ENCODE results near the gene RADX.

RADX gene

DNA sequence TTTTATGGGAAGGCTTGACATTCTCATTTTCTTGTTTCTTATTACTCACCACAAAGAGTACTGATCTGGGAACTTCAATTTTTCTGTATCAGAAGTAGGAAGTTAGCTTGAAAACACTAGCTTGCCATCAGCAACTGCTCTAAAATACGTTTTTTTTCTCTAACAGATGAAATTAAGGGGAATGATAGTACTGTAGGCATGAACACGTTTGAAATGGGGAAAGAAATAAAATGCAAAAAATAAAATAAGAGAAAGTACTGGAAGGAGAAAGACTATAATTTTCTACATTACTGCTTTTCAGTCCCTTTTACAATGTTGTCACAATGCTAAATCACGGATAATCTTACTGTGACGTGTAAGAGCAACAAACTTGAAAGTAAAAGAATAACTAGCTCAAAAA lies 1.5 kb downstream of the RADX start:
- no peak for DNase-seq
- H3K4me1 Mint-ChIP-seq: peaks cover 18% of the 10 kb centered on the region
- no peak overlapping the region for H3K27ac Mint-ChIP-seq
- H3K4me3 Mint-ChIP-seq: peak overlapping the region; percentile 81
- peaks cover 4% of the 10 kb centered on the region for H3K9me3 Mint-ChIP-seq
- peaks cover 31% of the 10 kb centered on the region for H3K27me3 Mint-ChIP-seq (ENCODE audit: low read depth, poor library complexity)
- H3K36me3 Mint-ChIP-seq (ENCODE audit: low read depth): no peaks in the 10 kb centered on the region
- TF ChIP-seq, protein P1, sequence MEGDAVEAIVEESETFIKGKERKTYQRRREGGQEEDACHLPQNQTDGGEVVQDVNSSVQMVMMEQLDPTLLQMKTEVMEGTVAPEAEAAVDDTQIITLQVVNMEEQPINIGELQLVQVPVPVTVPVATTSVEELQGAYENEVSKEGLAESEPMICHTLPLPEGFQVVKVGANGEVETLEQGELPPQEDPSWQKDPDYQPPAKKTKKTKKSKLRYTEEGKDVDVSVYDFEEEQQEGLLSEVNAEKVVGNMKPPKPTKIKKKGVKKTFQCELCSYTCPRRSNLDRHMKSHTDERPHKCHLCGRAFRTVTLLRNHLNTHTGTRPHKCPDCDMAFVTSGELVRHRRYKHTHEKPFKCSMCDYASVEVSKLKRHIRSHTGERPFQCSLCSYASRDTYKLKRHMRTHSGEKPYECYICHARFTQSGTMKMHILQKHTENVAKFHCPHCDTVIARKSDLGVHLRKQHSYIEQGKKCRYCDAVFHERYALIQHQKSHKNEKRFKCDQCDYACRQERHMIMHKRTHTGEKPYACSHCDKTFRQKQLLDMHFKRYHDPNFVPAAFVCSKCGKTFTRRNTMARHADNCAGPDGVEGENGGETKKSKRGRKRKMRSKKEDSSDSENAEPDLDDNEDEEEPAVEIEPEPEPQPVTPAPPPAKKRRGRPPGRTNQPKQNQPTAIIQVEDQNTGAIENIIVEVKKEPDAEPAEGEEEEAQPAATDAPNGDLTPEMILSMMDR (IDR thresholded peaks at IDR 0.05): no peak

GRCh38 chrX:106615041-106615440 lies 3.3 kb downstream of the RADX start:
- TF ChIP-seq, protein P1 (IDR thresholded peaks at IDR 0.05): no peak

GRCh38 chrX:106619797-106620196 lies 8.0 kb downstream of the RADX start:
- no peak for DNase-seq
- no peaks in the 10 kb centered on the region for H3K36me3 Mint-ChIP-seq (ENCODE audit: low read depth)

More at GRCh38 chrX:106615041-106615440, 3.3 kb downstream of the RADX start:
- peaks cover 4% of the 10 kb centered on the region for H3K9me3 Mint-ChIP-seq
- H3K27ac Mint-ChIP-seq: no peak overlapping the region
- DNase-seq: no peak
- no peaks in the 10 kb centered on the region for H3K36me3 Mint-ChIP-seq (ENCODE audit: low read depth)
- H3K4me1 Mint-ChIP-seq: peaks cover 18% of the 10 kb centered on the region
- peaks cover 24% of the 10 kb centered on the region for H3K27me3 Mint-ChIP-seq (ENCODE audit: low read depth, poor library complexity)
- H3K4me3 Mint-ChIP-seq: no peak overlapping the region

GRCh38 chrX:106621836-106622235 lies 10.1 kb downstream of the RADX start:
- DNase-seq: no peak
- Mint-ChIP-seq H3K27me3 (ENCODE audit: low read depth, poor library complexity) (no peaks in the 10 kb centered on the region), H3K27ac (no peak overlapping the region), H3K9me3 (peaks cover 4% of the 10 kb centered on the region), H3K4me1 (no peaks in the 10 kb centered on the region), H3K4me3 (no peak overlapping the region), H3K36me3 (ENCODE audit: low read depth) (no peaks in the 10 kb centered on the region)
- TF ChIP-seq, protein P1 (IDR thresholded peaks at IDR 0.05): no peak

More at GRCh38 chrX:106619797-106620196, 8.0 kb downstream of the RADX start:
- TF ChIP-seq, protein P1 (IDR thresholded peaks at IDR 0.05): peak; percentile 16
- no peaks in the 10 kb centered on the region for H3K27me3 Mint-ChIP-seq (ENCODE audit: low read depth, poor library complexity)
- peaks cover 9% of the 10 kb centered on the region for H3K9me3 Mint-ChIP-seq
- H3K4me3 Mint-ChIP-seq: no peak overlapping the region
- no peaks in the 10 kb centered on the region for H3K4me1 Mint-ChIP-seq
- no peak overlapping the region for H3K27ac Mint-ChIP-seq

- H3K27me3 Mint-ChIP-seq (ENCODE audit: low read depth, poor library complexity): peaks cover 2% of the 10 kb centered on the region
- H3K9me3 Mint-ChIP-seq: peaks cover 8% of the 10 kb centered on the region
- no peak for DNase-seq
- H3K4me3 Mint-ChIP-seq: no peak overlapping the region
- H3K27ac Mint-ChIP-seq: no peak overlapping the region
- H3K4me1 Mint-ChIP-seq: no peaks in the 10 kb centered on the region
- TF ChIP-seq, protein P1 (IDR thresholded peaks at IDR 0.05): no peak
- H3K36me3 Mint-ChIP-seq (ENCODE audit: low read depth): no peaks in the 10 kb centered on the region
Measured at GRCh38 chrX:106626789-106627188, 15.0 kb downstream of the RADX start.

- Mint-ChIP-seq H3K36me3 (ENCODE audit: low read depth) (no peaks in the 10 kb centered on the region), H3K27me3 (ENCODE audit: low read depth, poor library complexity) (peaks cover 2% of the 10 kb centered on the region), H3K4me3 (no peak overlapping the region), H3K27ac (no peak overlapping the region), H3K4me1 (no peaks in the 10 kb centered on the region), H3K9me3 (peaks cover 8% of the 10 kb centered on the region)
- DNase-seq: no peak
- TF ChIP-seq, protein P1 (IDR thresholded peaks at IDR 0.05): no peak
Measured at GRCh38 chrX:106631615-106632014, 19.8 kb downstream of the RADX start.

Measured in nephron progenitor cell (in vitro differentiated cells).